Adrenal gland (tissue), 12 donors: Measurements from ENCODE around the gene RPH3AL. TPM values are rescaled to one million over a fixed set of nuclear protein-coding genes. Genes with fewer than 3 reads are reported as not detected.
A peak's percentile ranks its signal among the peaks of the same experiment; 100 is the strongest.
"Not testable (repeated sequence)": the region's sequence is repeated elsewhere in the genome, so short reads cannot be mapped to it uniquely, and the experiment has no call there.

Experiments used
- DNase-seq, 7 donors: peaks; one replicate each; pipeline ENCODE4 v3.0.0-alpha.2; 2019 to 2020
- H3K27ac ChIP-seq, 5 donors: fragments of 200-600 bp; sonication (generic) in 4 of 5; 1 replicate in 3 of 5; 2 replicates in 2 of 5; pipeline versions ENCODE4 v1.5.1 to v1.8.0; 2016 to 2020; ENCODE audit warnings: mild to moderate bottlenecking in 1 of 5
- H3K27me3 ChIP-seq: fragments of 200-600 bp; 2 replicates; pipeline ENCODE4 v1.8.0; 2021
- H3K36me3 ChIP-seq, 2 donors: fragments of 200-600 bp; replicated peaks in 1 of 2; 1 replicate in 1 of 2; 2 replicates in 1 of 2; pipeline versions ENCODE4 v1.5.1 to v1.8.0; 2018 to 2022
- H3K4me1 ChIP-seq, 2 donors: fragments of 200-600 bp; replicated peaks in 1 of 2; 1 replicate in 1 of 2; 2 replicates in 1 of 2; pipeline versions ENCODE4 v1.5.1 to v1.8.0; 2018 to 2021
- H3K4me3 ChIP-seq, 4 donors: fragments of 200-600 bp; sonication (generic) in 3 of 4; one replicate each; pipeline ENCODE4 v1.5.1; 2016 to 2018
- H3K9me3 ChIP-seq, 3 donors: fragments of 200-600 bp; sonication (generic) in 1 of 3; replicated peaks in 1 of 3; 1 replicate in 2 of 3; 2 replicates in 1 of 3; pipeline versions ENCODE4 v1.5.1 to v1.8.0; 2016 to 2021
- CTCF ChIP-seq, 6 experiments: fragments of 450-650 bp in 4 of 6; fragments of 200-600 bp in 2 of 6; sonication (generic) in 1 of 6; IDR thresholded peaks; 1 replicate in 5 of 6; 2 replicates in 1 of 6; pipeline versions ENCODE4 v1.5.1 to v1.8.0; 2016 to 2021; ENCODE audit warnings: antibody characterized with exemption in 6 of 6, mild to moderate bottlenecking in 2 of 6, moderate library complexity in 1 of 6
- POLR2A ChIP-seq, 2 donors: fragments of 450-650 bp; IDR thresholded peaks; one replicate each; pipeline ENCODE4 v1.6.1; 2017; ENCODE audit warnings: antibody characterized with exemption in 2 of 2, mild to moderate bottlenecking in 2 of 2, moderate library complexity in 1 of 2
- WGBS, 4 donors: extraction: QIAGEN DNeasy Blood & Tissue Kit in 2 of 4; methylation state at CpG; one replicate each; pipeline versions ENCODE4 v1.1.5 to v1.1.7; 2013 to 2017; 5-methylcytosine and 5-hydroxymethylcytosine counted together
- intact Hi-C, 2 donors: fragments of 100-400 bp; cut with DNase I; formaldehyde crosslinking; loops; one replicate each; pipeline versions ENCODE4 v1.14.1 to v1.15.0; 2022 to 2023
- polyA plus RNA-seq, 3 donors: library from polyadenylated mRNA; stranded (reverse); fragments of 200-250 nt in 2 of 3; fragments of 350-450 nt in 1 of 3; fragmentation: Illumina TruSeq in 1 of 3; extraction: RNeasy Lipid Tissue Mini Kit (QIAGEN cat#74804) in 1 of 3; gene quantifications; one replicate each; pipeline ENCODE4 v1.2.3, GENCODE V29; 2013 to 2014
- total RNA-seq, 9 donors: library from RNA; depleted of rRNA in 4 of 9; stranded (reverse); fragments of >200 nt in 4 of 9; fragments of 120-200 nt in 1 of 9; fragmentation: NEBNext Ultra II Directional in 1 of 9; extraction: Animal tissue kit (Norgen Biotek cat#: 25700) in 1 of 9; gene quantifications; one replicate each; pipeline versions ENCODE4 v1.1.0 to v1.2.4, GENCODE V29; 2013 to 2023
- donor health status: healthy with polysubstance abuse.
- donor health status: Bipolar disorder and iron deficiency.
- donor health status: DM: yes; HTN: yes; CAD: no.
- donor health status: DM: no; HTN: no; CAD: no.
- donor health status: DM: no; HTN: no; CAD: no.
- donor health status: DM: yes; HTN: yes; CAD: no.

RPH3AL gene
- total and polyA plus RNA-seq, 12 donors, result 7.7 to 79.2 (median 33.7) TPM

GRCh38 chr17:246226-246625, 106.4 kb downstream of the RPH3AL start:
- Histone ChIP-seq H3K4me1 (no peaks in the 10 kb centered on the region), H3K9me3 (no peaks in the 10 kb centered on the region), H3K27ac (no peak overlapping the region), H3K4me3 (no peak overlapping the region), H3K27me3 (no peaks in the 10 kb centered on the region), H3K36me3 (peaks cover 0 to 7% of the 10 kb centered on the region in 2 donors)
- intact Hi-C loops, result no loop called here
- DNase-seq, result peak in 3 of 7 donors; percentile 0 to 11 (median 2)
- 89 to 96% (median 92%) methylated on average over 9 to 14 of the region's 14 CpGs for WGBS, 4 donors
- no peak for TF ChIP-seq CTCF (IDR thresholded peaks at IDR 0.05)
- TF ChIP-seq POLR2A (IDR thresholded peaks at IDR 0.05), result no peak

DNA sequence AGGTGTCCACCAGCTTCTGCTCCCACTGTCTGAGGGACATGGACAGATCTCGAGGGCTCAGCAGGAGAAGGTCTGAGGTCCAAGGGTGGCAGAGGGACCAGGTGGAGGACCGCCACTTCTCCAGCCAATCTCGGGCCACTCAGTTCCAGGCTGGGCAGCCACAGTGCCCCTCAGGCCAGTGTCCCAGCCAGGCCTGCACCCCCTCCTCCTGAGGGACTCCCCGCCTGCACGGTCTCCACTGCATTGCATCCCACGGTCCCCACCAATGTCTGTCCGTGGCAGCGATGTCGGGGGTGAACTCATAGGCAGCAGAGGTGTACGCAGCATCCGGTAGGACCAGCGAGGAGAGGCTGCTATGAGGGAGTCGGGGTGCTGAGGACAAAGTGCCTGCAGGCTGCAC, 107.0 kb downstream of the RPH3AL start:
- intact Hi-C loops, result no loop called here
- H3K27me3 ChIP-seq, result no peaks in the 10 kb centered on the region

DNA sequence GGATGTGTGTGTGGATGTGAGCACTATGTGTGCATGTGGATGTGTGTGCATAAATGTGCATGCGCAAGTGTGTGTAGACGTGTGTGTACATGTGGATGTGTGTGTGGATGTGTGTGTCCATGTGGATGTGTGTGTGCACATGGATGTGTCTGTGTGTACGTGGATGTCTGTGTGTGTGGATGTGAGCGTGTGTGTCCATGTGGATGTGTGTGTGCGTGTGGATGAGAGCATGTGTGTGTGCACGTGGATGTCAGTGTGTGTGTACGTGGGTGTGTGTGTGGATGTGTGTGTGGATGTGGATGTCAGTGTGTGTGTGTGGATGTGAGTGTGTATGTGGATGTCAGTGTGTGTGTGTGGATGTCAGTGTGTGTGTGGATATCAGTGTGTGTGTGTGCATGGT, 107.6 kb downstream of the RPH3AL start:
- WGBS, 4 donors, result 95 to 99% (median 97%) methylated on average over 7 of the region's 7 CpGs
- Histone ChIP-seq H3K27me3 (no peaks in the 10 kb centered on the region), H3K36me3 (peaks cover 0 to 7% of the 10 kb centered on the region in 2 donors), H3K4me3 (no peak overlapping the region), H3K4me1 (no peaks in the 10 kb centered on the region), H3K9me3 (no peaks in the 10 kb centered on the region), H3K27ac (no peak overlapping the region)
- intact Hi-C loops, result no loop called here
- TF ChIP-seq POLR2A (IDR thresholded peaks at IDR 0.05), result no peak
- no peak for TF ChIP-seq CTCF (IDR thresholded peaks at IDR 0.05)
- peak in 3 of 7 donors; percentile 2 to 7 (median 4) for DNase-seq

More for the DNA sequence above, 107.0 kb downstream of the RPH3AL start:
- H3K36me3 ChIP-seq, result peaks cover 0 to 7% of the 10 kb centered on the region in 2 donors
- no peak overlapping the region for H3K4me3 ChIP-seq
- no peaks in the 10 kb centered on the region for H3K4me1 ChIP-seq
- H3K9me3 ChIP-seq, result no peaks in the 10 kb centered on the region
- TF ChIP-seq CTCF (IDR thresholded peaks at IDR 0.05) (no peak), POLR2A (IDR thresholded peaks at IDR 0.05) (no peak)
- 92 to 98% (median 95%) methylated on average over 10 to 13 of the region's 13 CpGs for WGBS, 4 donors
- DNase-seq, result peak in 3 of 7 donors; percentile 3 to 15 (median 7)
- H3K27ac ChIP-seq, result no peak overlapping the region

DNA sequence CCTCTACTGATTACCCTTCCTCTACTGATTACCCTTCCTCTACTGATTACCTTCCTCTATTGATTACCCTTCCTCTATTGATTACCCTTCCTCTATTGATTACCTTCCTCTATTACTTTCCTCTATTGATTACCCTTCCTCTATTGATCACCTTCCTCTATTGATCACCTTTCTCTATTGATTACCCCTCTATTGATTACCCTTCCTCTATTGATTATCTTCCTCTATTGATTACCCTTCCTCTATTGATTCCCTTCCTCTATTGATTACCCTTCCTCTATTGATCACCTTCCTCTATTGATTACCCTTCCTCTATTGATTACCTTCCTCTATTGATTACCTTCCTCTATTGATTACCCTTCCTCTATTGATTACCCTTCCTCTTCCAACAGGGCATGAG, 108.7 kb downstream of the RPH3AL start:
- DNase-seq, H3K27me3 ChIP-seq, H3K9me3 ChIP-seq, H3K4me3 ChIP-seq, H3K27ac ChIP-seq, H3K36me3 ChIP-seq, intact Hi-C loops, H3K4me1 ChIP-seq: not testable (repeated sequence)

DNA sequence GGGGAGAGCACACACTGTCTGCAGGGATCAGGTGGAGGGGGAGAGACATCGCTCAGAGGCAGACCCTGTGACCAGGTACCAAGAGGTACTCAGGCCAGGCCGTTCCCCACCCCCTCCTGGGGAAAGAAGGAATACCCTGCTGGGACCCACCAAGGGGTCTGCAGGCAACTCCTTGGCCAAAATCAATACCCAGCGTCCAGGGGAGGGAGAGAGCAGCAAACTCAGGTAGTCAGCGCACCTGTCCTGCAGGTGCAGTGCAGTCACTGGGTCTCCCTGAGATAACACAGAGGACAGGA, 113.7 kb downstream of the RPH3AL start:
- Histone ChIP-seq H3K4me3 (no peak overlapping the region), H3K36me3 (no peaks in the 10 kb centered on the region), H3K9me3 (no peaks in the 10 kb centered on the region), H3K4me1 (no peaks in the 10 kb centered on the region), H3K27me3 (no peaks in the 10 kb centered on the region), H3K27ac (no peak overlapping the region)
- whole genome bisulfite sequencing, 4 donors, result 81 to 94% (median 90%) methylated on average over 3 to 4 of the region's 4 CpGs
- intact Hi-C loops, result no loop called here
- peak in 2 of 7 donors; percentile 5 to 8 for DNase-seq
- TF ChIP-seq POLR2A (IDR thresholded peaks at IDR 0.05) (no peak), CTCF (IDR thresholded peaks at IDR 0.05) (no peak)
